Small intestine (tissue), 7 donors: ENCODE data around the gene KIF1A. TPM values are rescaled to one million over a fixed set of nuclear protein-coding genes. Genes with fewer than 3 reads are reported as not detected.

Source experiments
- DNase-seq, 2 donors: peaks; one replicate each; pipeline versions ENCODE4 v3.0.0 to v3.0.0-alpha.2; 2013
- FAIRE-seq: peaks from 2 replicates; lab custom pipeline; 2012; peaks lifted over from hg19 to GRCh38; lab: Jason Lieb, UNC
- H3K27ac ChIP-seq, 3 donors: one replicate each; pipeline ENCODE4 v1.5.1; 2013; ENCODE audit warnings: low read length in 2 of 3, mild to moderate bottlenecking in 2 of 3, control low read depth in 1 of 3, inconsistent platforms in 1 of 3, low read depth in 1 of 3, moderate library complexity in 1 of 3
- H3K27me3 ChIP-seq, 3 donors: one replicate each; pipeline ENCODE4 v1.6.1; 2013; ENCODE audit warnings: low read length in 3 of 3, inconsistent platforms in 1 of 3; ENCODE audit not compliant: control insufficient read depth in 3 of 3, insufficient read depth in 3 of 3
- H3K36me3 ChIP-seq, 3 donors: one replicate each; pipeline ENCODE4 v1.6.1; 2013; ENCODE audit warnings: low read length in 3 of 3, inconsistent platforms in 1 of 3, low read depth in 1 of 3, mild to moderate bottlenecking in 1 of 3, moderate library complexity in 1 of 3; ENCODE audit not compliant: control insufficient read depth in 3 of 3, insufficient read depth in 2 of 3
- H3K4me1 ChIP-seq, 3 donors: one replicate each; pipeline ENCODE4 v1.6.1; 2013; ENCODE audit warnings: low read length in 2 of 3, inconsistent platforms in 1 of 3, low read depth in 1 of 3, mild to moderate bottlenecking in 1 of 3, moderate library complexity in 1 of 3; ENCODE audit not compliant: control insufficient read depth in 3 of 3, insufficient read depth in 2 of 3
- H3K4me3 ChIP-seq, 3 donors: one replicate each; pipeline ENCODE4 v1.5.1; 2013; ENCODE audit warnings: low read length in 3 of 3, control low read depth in 1 of 3, inconsistent platforms in 1 of 3, low read depth in 1 of 3, mild to moderate bottlenecking in 1 of 3, moderate library complexity in 1 of 3
- H3K9me3 ChIP-seq, 2 donors: one replicate each; pipeline ENCODE4 v1.6.1; 2013; ENCODE audit warnings: low read depth in 1 of 2, low read length in 1 of 2; ENCODE audit not compliant: control insufficient read depth in 2 of 2, insufficient read depth in 1 of 2
- WGBS, 3 donors: extraction: QIAGEN DNeasy Blood & Tissue Kit; methylation state at CpG; one replicate each; pipeline ENCODE4 v1.1.7; 2013; 5-methylcytosine and 5-hydroxymethylcytosine counted together
- polyA plus RNA-seq, 4 donors: library from polyadenylated mRNA; stranded (reverse) in 3 of 4; unstranded in 1 of 4; fragments of 200-250 nt in 3 of 4; fragments of 120-200 nt in 1 of 4; gene quantifications; one replicate each; pipeline versions ENCODE4 v1.2.1 to v1.2.3, GENCODE V29; 2013
- donor health status: healthy with polysubstance abuse.
- donor health status: control.
- donor health status: control.
- donor health status: Bipolar disorder and iron deficiency.
- donor health status: healthy.

KIF1A gene
- polyA plus RNA-seq, 4 donors = 0.27 to 7.7 (median 1.9) TPM

DNA sequence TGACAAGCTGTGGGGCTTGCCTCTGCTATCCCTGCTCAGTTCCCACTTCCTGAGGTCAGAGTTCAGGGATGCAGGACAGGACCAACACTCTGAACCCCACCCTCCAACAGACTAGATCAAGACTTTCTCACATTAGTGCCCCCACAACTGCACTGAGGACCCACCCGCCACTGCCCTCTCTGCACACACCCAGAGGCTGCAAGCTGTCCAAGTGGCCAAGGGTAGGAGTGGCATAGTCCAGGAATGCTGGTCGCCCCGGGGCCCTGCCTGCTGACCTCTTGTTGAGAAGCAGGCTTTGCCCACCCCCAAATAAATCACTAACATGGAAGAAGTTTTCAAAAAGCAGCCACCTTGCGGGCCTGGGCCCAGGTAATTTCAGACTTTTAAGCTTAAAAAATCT lies 5.5 kb upstream of the KIF1A start:
- no peaks in the 10 kb centered on the region for H3K4me1 ChIP-seq
- FAIRE-seq (no peak), DNase-seq (no peak)
- H3K27ac ChIP-seq = no peak overlapping the region
- WGBS, 3 donors = 64 to 70% (median 68%) methylated on average over 4 of the region's 4 CpGs
- H3K9me3 ChIP-seq = peaks cover 0 to 14% of the 10 kb centered on the region in 2 donors
- H3K4me3 ChIP-seq = no peak overlapping the region
- no peaks in the 10 kb centered on the region for H3K36me3 ChIP-seq
- H3K27me3 ChIP-seq = peaks cover 9 to 68% (median 21%) of the 10 kb centered on the region in 3 donors

DNA sequence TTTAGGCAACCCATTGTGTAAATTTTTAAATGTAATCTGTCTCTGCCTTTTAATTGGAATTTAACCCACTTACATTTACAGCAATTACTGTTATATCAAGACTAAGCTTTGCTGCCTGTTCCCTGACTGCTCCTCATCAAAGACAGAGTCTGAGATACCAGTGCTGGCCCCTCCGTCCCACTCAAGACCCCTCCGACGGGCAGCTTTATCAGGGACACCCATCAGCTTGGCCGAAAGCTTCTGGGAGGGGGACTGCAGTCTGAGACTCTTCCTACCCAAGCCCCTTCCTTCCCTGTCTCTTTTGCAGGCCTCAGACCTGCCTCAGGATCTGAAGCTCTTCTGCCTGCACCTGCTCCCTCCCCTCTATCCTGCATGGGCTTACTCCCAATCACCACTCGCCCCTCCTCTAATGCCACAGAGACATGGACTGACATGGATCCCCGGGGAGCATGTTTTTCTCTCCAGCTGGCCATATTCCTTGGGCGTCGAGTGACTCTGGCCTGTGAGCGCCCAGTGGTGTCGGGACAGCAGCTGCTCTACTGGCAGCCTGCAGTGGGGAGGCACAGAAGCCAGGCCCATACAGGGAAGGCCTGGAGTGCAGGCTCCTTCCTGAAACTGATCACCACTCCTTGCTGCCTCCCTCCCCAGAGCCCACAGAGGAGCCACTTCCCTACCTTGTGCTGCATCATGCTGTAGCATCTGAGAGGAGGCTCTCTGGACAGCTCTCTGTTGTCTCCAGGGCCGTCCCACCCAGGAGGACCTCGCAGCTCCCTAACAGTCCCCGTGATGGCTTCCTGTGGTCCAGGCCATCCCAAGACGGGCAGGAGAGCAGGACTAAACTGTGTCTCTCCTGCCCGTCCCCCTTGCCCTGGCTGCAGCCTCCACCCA lies 3.7 kb upstream of the KIF1A start:
- Histone ChIP-seq H3K4me1 (no peaks in the 10 kb centered on the region), H3K4me3 (no peak overlapping the region), H3K27me3 (peaks cover 21 to 62% (median 27%) of the 10 kb centered on the region in 3 donors), H3K36me3 (no peaks in the 10 kb centered on the region), H3K27ac (no peak overlapping the region), H3K9me3 (peaks cover 0 to 14% of the 10 kb centered on the region in 2 donors)
- DNase-seq (no peak), FAIRE-seq (no peak)
- WGBS, 3 donors = 78 to 84% (median 80%) methylated on average over 15 of the region's 15 CpGs

DNA sequence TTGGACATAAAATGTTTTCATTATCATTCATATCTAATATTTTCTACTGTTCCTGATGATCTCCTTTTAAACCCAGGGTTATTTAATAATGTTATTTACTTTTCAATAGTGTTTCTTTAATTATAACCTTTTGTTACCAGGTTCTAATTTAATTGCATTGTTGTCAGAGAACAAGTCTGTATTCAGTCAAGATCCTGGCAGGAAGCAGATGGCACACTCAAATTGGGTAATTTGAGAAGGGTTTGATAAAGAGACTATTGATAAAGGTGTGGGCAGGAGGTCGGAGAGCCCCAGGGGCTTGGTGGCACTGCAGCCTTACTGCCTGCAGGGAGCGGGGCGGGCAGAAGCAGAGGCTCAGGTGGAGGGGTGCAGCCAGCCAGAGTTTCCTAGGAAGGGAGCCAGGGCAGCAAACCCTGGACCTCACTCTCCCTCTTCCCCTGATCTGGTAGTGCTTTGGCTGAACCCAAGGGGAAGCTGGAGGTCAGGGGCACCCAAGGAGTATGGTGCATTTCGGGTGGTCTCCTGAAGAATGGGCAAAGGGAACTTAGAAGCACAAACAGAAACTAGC lies 2.3 kb upstream of the KIF1A start:
- Histone ChIP-seq H3K27me3 (peaks cover 31 to 69% (median 38%) of the 10 kb centered on the region in 3 donors), H3K27ac (no peak overlapping the region), H3K9me3 (peaks cover 0 to 14% of the 10 kb centered on the region in 2 donors), H3K4me1 (no peaks in the 10 kb centered on the region), H3K36me3 (no peaks in the 10 kb centered on the region), H3K4me3 (no peak overlapping the region)
- no peak for DNase-seq
- FAIRE-seq = no peak
- 63 to 70% (median 64%) methylated on average over 4 of the region's 4 CpGs for WGBS, 3 donors

DNA sequence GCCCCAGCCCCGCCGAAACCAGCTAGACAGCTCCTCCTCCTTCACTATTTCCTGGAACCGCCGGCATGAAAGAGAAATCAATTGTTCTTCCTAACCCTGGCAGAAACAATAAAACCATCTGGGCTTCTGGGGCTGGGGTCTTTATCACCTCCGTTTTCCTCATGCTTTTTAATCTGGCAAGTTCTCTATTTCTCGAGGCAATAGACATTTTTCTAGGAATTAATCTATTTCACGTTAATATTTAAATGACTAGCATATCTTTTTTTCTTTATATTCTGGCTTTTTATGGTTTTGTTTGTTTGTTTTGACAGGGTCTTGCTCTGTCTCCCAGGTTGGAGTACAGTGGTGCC lies 1.4 kb upstream of the KIF1A start:
- no peak overlapping the region for H3K4me3 ChIP-seq
- H3K9me3 ChIP-seq = peaks cover 0 to 9% of the 10 kb centered on the region in 2 donors
- H3K4me1 ChIP-seq = no peaks in the 10 kb centered on the region
- H3K27me3 ChIP-seq = peaks cover 27 to 62% (median 38%) of the 10 kb centered on the region in 3 donors
- FAIRE-seq (no peak), DNase-seq (no peak)
- 5 to 11% (median 10%) methylated on average over 7 of the region's 7 CpGs for WGBS, 3 donors
- H3K27ac ChIP-seq = peak overlapping the region in 1 of 3 donors; percentile 28
- no peaks in the 10 kb centered on the region for H3K36me3 ChIP-seq

DNA sequence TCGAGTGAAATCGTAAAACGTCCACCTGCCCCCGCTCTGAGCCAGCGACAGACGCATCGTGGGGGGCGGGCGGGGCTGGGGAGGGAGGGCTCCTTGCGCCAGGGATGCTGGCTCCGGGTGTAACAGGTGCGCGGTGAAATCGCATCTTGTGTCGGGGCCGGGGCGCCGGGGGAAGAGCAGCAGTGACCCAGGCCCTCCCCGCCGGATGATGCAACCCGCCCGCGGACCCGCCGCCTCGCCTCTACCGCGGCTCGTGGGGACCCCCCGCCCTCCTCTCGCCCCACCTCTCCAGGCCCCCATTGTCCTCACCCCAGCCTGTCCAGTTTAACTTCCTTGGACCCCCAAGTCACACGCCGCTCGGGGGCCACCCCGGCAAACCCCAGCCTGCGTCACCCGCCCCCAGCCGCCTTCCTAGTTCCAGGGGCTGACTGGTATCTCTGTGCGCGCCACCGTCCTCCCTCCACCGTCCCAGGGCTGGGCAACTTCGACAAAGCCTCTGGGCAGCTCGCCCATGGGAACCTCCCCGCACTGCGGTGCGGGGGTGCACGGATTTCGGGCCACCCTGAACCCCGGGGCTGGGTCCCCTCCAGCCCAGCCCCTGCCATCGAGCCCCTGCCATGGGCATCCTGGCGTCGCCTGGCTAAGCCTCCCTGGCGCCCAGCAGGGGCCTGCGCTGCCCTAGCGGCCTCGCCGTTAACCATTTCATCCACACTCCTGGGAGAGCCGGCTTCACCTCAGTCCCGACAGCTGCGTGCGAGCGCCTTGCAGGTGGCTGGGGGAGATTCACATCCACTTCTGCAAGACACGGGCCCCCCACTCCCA lies 799 bp upstream of the KIF1A start:
- Histone ChIP-seq H3K27me3 (peaks cover 27 to 62% (median 38%) of the 10 kb centered on the region in 3 donors), H3K9me3 (peaks cover 0 to 6% of the 10 kb centered on the region in 2 donors), H3K36me3 (no peaks in the 10 kb centered on the region), H3K4me1 (no peaks in the 10 kb centered on the region), H3K27ac (peak overlapping the region in 1 of 3 donors; percentile 28), H3K4me3 (no peak overlapping the region)
- FAIRE-seq = no peak
- DNase-seq = peak in 1 of 2 donors; percentile 21
- WGBS, 3 donors = 2 to 4% (median 2%) methylated on average over 41 to 64 of the region's 64 CpGs

DNA sequence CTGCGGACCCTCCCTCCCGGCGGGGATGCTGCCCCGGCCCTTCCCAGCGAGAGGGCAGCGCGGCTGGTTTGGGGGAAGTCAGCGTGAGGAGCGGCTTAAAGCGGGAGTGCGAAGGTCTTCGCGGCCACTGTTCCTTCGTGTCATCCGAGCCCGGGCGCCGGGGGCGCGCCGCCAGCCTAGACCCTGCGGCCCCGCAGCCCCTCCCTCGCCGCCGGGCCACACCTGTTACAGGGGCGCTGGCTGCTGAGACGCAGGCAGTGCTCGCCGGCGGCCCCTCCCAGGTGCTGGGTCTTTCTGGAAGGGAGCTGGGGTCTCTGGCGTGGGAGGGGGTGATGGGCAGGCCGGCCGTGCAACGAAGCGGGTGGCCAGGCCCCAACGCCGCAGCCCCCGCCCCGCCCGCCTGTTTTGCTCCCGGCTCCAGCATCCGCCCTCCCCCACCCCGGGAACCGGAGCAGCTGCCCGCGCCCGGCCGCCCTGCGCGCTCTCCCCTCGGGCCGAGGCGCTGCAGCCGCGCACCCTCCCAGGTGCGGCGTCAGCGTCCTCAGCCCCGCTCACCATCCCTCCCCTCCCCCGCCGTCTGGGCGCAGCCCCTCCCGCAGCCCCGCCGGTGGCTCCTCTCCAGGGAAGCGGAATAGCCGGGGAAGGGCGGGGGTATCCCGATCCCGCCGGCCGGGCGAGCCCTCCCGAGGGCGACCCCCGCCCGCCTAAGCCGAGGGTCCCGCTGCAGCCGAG lies 727 bp downstream of the KIF1A start:
- no peaks in the 10 kb centered on the region for H3K36me3 ChIP-seq
- H3K4me3 ChIP-seq = peak overlapping the region in 2 of 3 donors; percentile 26 to 30
- no peak overlapping the region for H3K27ac ChIP-seq
- FAIRE-seq (no peak), DNase-seq (peak in 1 of 2 donors; percentile 26)
- H3K9me3 ChIP-seq = peaks cover 0 to 15% of the 10 kb centered on the region in 2 donors
- H3K27me3 ChIP-seq = peaks cover 21 to 52% (median 38%) of the 10 kb centered on the region in 3 donors
- no peaks in the 10 kb centered on the region for H3K4me1 ChIP-seq
- 1% methylated on average over 54 to 81 of the region's 81 CpGs for WGBS, 3 donors

DNA sequence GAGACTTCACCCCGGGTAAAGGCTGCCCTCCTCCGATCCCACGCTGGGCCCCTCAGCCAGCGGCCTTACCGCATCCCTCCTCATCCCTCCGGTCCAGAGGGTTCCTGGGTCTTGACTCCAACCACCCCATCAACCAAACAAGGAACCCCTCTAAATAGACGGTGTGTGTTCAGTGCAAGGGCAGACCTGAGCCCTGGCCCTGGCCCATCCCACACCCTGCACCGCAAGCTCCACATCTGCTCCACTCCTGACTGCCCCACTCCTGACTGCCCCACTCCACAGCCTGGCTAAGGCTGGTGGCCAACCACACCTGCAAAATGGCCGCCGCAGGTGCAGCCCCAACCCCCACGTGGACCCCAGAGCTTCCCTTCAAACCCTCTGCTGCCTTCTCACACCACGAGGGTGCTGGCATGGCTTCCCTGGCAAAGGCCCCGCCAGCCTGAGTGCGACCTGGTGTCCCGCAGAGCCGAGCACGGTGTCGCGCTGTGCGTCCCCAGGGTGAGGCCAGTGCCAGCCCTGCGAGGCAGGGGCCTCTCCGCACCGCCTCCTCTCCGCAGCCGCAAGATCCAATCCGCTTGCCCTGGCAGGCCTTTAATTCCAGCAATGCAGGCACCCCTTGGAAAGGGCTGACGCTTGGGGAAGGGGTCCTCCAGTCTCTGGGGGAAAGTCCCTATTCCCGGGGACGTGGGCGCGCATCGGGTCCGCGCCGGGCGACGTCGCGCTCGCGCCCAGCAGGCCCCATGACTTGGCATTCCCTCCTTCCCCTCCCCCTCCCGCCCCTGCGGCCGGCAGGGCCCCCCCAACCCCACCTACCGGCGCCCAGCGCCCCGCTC lies 1.5 kb downstream of the KIF1A start:
- H3K27ac ChIP-seq = no peak overlapping the region
- peaks cover 21 to 44% (median 34%) of the 10 kb centered on the region in 3 donors for H3K27me3 ChIP-seq
- no peak for FAIRE-seq
- DNase-seq = no peak
- no peak overlapping the region for H3K4me3 ChIP-seq
- H3K36me3 ChIP-seq = no peaks in the 10 kb centered on the region
- no peaks in the 10 kb centered on the region for H3K4me1 ChIP-seq
- 19 to 31% (median 22%) methylated on average over 26 to 48 of the region's 48 CpGs for WGBS, 3 donors
- peaks cover 0 to 13% of the 10 kb centered on the region in 2 donors for H3K9me3 ChIP-seq
